ENCODE measurements around the gene ARHGEF1. TPM values are rescaled to one million over a fixed set of nuclear protein-coding genes. Genes with fewer than 3 reads are reported as not detected.

ARHGEF1 gene
- polyA plus RNA-seq, 1 experiment = 19.5 TPM

DNA sequence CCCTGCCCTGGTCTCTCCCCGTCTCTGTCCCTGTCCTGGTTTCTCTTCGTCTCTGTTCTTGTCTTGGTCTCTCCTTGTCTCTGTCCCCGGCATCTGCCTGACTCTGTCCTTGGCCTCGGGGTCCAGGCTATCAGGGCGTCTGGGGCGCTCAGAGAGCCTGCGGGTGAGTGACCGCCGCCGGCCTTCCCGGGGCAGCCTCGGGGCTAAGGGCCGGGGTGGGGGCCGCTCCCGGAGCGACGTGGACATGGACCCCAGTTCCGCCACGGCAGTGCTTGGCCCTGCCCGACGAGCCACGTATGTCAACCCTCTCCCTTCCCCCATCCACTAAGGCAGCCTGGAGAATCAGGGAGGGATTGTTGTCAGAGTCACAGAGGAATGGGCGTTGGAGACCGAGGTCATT, 14.8 kb downstream of the ARHGEF1 start:
- TF ChIP-seq, protein P1, sequence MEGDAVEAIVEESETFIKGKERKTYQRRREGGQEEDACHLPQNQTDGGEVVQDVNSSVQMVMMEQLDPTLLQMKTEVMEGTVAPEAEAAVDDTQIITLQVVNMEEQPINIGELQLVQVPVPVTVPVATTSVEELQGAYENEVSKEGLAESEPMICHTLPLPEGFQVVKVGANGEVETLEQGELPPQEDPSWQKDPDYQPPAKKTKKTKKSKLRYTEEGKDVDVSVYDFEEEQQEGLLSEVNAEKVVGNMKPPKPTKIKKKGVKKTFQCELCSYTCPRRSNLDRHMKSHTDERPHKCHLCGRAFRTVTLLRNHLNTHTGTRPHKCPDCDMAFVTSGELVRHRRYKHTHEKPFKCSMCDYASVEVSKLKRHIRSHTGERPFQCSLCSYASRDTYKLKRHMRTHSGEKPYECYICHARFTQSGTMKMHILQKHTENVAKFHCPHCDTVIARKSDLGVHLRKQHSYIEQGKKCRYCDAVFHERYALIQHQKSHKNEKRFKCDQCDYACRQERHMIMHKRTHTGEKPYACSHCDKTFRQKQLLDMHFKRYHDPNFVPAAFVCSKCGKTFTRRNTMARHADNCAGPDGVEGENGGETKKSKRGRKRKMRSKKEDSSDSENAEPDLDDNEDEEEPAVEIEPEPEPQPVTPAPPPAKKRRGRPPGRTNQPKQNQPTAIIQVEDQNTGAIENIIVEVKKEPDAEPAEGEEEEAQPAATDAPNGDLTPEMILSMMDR (IDR thresholded peaks at IDR 0.05; ENCODE audit: low read depth, low read length) = no peak
- no peak for DNase-seq (ENCODE audit: low read depth, low spot score)
- H3K27me3 ChIP-seq (ENCODE audit: control insufficient read depth, insufficient read depth, low read length) = no peaks in the 10 kb centered on the region
- H3K9me3 ChIP-seq (ENCODE audit: control insufficient read depth, insufficient read depth, low read length) = no peaks in the 10 kb centered on the region
- POLR2A ChIA-PET = interaction anchor here (0.7 kb wide), 1 partner anchor 53 kb away, joined by 5 read pairs; no protein-coding TSS in a partner anchor
- H3K27ac ChIP-seq (ENCODE audit: low read depth, low read length) = no peak overlapping the region
- no peak overlapping the region for H3K4me3 ChIP-seq (ENCODE audit: low read depth, low read length)
- CTCF ChIA-PET = no interaction called here

DNA sequence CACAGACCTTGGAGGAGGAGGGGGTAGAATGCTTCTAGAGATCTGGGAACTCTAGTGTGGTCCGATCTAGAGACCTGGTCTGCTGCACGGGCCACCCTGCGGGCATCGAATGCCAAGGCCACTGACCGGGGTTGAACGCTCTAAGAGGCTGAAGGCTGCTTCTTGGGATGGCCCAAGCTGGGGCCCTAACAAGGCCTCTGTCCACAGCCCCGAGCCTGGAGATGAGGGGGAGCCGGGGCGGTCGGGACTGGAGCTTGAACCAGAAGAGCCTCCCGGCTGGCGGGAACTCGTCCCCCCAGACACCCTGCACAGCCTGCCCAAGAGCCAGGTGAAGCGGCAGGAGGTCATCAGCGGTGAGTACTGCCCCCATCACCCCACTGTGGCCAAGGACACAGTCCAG, 15.3 kb downstream of the ARHGEF1 start:
- ChIA-PET CTCF (no interaction called here), POLR2A (no interaction called here)
- Histone ChIP-seq H3K27ac (ENCODE audit: low read depth, low read length) (no peak overlapping the region), H3K27me3 (ENCODE audit: control insufficient read depth, insufficient read depth, low read length) (no peaks in the 10 kb centered on the region), H3K4me3 (ENCODE audit: low read depth, low read length) (no peak overlapping the region), H3K9me3 (ENCODE audit: control insufficient read depth, insufficient read depth, low read length) (no peaks in the 10 kb centered on the region)
- TF ChIP-seq, protein P1 (IDR thresholded peaks at IDR 0.05; ENCODE audit: low read depth, low read length) = no peak
- DNase-seq (ENCODE audit: low read depth, low spot score) = no peak

DNA sequence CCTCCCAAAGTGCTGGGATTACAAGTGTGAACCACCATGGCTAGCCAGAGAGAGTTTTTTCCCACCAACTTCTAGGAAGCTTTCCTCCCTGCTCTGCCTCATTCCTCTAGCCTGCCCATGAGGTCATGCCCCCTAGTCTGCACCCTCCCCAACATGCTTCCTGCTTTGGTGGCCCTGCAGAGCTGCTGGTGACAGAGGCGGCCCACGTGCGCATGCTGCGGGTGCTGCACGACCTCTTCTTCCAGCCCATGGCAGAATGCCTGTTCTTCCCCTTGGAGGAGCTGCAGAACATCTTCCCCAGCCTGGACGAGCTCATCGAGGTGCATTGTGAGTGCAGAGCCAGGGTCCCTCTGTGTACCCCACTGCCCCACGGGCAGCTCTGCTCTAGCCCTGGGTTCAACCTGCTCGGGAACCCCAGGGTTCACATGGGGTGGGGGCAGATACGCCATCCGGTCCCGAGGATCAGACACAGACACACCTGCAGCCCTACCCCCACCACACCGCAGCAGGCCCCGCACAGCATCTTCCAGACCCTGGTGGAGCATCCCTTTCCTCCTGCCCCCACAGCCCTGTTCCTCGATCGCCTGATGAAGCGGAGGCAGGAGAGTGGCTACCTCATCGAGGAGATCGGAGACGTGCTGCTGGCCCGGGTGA, 18.9 kb downstream of the ARHGEF1 start:
- ChIA-PET POLR2A (no interaction called here), CTCF (no interaction called here)
- H3K4me3 ChIP-seq (ENCODE audit: low read depth, low read length) = no peak overlapping the region
- H3K9me3 ChIP-seq (ENCODE audit: control insufficient read depth, insufficient read depth, low read length) = no peaks in the 10 kb centered on the region
- no peaks in the 10 kb centered on the region for H3K27me3 ChIP-seq (ENCODE audit: control insufficient read depth, insufficient read depth, low read length)
- no peak for DNase-seq (ENCODE audit: low read depth, low spot score)
- H3K27ac ChIP-seq (ENCODE audit: low read depth, low read length) = no peak overlapping the region
- TF ChIP-seq, protein P1 (IDR thresholded peaks at IDR 0.05; ENCODE audit: low read depth, low read length) = no peak

DNA sequence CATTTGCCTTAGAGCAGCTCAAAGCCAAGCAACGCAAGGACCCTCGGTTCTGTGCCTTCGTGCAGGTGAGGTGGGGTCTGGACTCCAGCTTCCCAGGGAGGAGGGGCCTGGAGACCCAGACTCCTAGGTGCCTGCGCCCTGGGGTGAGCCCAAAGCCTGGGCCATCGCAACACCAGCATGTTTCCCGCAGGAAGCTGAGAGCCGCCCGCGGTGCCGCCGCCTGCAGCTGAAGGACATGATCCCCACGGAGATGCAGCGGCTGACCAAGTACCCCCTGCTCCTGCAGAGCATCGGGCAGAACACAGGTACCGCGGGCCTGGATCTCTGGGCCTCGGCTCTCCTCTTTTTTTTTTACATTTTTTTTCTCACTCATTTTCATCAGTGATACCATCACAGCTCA, 19.6 kb downstream of the ARHGEF1 start:
- CTCF ChIA-PET = no interaction called here
- TF ChIP-seq, protein P1 (IDR thresholded peaks at IDR 0.05; ENCODE audit: low read depth, low read length) = no peak
- Histone ChIP-seq H3K9me3 (ENCODE audit: control insufficient read depth, insufficient read depth, low read length) (no peaks in the 10 kb centered on the region), H3K27ac (ENCODE audit: low read depth, low read length) (no peak overlapping the region), H3K27me3 (ENCODE audit: control insufficient read depth, insufficient read depth, low read length) (no peaks in the 10 kb centered on the region), H3K4me3 (ENCODE audit: low read depth, low read length) (no peak overlapping the region)
- POLR2A ChIA-PET = no interaction called here
- DNase-seq (ENCODE audit: low read depth, low spot score) = no peak

DNA sequence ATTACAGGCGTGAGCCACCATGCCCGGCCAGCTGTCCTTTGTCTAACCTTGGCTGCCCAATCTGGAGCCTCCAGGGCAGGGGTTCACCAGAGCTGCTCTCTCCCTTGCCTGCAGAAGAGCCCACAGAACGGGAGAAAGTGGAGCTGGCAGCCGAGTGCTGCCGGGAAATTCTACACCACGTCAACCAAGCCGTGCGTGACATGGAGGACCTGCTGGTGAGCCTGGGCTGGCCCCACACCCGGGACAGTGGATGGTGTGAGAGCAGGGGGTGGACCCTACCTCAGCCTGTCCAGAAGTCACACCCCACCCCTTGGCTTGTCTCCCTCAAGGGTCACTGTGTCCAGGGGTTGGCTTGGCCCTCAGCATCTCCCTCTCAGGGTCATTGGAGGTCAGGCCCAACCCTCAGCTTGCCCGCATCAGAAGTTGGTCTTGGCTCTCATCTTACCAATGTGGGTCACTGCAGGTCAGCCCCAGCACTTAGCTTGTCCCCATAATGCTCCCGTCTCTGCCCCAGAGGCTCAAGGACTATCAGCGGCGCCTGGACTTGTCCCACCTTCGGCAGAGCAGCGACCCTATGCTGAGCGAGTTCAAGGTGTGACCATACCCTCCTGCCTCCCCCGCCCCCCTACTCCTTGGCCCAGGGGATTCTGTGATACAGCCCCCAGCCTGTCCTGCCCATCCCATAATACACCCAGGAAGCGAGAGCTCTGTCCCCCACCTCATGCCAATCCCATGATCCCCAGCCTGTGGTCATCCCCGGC, 20.4 kb downstream of the ARHGEF1 start:
- Histone ChIP-seq H3K27me3 (ENCODE audit: control insufficient read depth, insufficient read depth, low read length) (no peaks in the 10 kb centered on the region), H3K27ac (ENCODE audit: low read depth, low read length) (no peak overlapping the region), H3K9me3 (ENCODE audit: control insufficient read depth, insufficient read depth, low read length) (no peaks in the 10 kb centered on the region), H3K4me3 (ENCODE audit: low read depth, low read length) (no peak overlapping the region)
- CTCF ChIA-PET = no interaction called here
- TF ChIP-seq, protein P1 (IDR thresholded peaks at IDR 0.05; ENCODE audit: low read depth, low read length) = no peak
- POLR2A ChIA-PET = no interaction called here
- no peak for DNase-seq (ENCODE audit: low read depth, low spot score)
